ENCODE measurements around the gene RHOB.

Gene RHOB

DNA sequence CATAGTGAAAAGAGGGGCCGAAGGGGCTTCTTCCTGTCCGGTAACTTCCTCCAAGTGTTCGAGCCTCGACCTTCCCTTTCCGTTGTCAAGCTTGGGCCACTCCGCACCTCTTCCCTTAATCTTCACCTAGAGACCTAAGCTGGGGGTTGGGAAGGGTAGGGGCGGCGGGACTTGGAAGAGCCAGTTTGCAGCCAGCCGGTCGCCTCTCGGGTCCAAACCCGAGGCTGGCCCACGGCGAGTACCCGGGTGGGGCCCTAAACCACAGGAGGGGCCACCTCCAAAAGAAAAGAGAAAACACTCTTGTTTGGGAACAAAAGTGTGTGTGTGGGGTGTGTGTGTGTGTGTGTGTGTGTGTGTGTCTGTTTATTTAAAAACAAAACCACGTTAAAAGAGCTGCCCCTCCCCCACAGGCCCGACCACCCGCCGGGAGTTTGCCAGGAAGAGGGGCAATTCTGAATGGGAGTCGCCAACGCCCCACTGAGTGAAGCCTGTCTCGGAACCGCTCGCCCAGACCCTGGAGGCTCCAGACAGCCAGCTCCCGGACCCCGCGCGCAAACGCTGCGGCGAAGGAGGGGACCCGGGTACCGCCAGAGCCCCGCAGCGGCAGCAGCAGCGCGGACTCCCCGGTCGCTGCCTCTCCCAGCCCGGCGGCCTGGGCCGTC lies 488 bp upstream of the RHOB start:
- Histone ChIP-seq H3K4me2 (ENCODE audit: low read length) (peak overlapping the region; percentile 95), H3K27ac (peak overlapping the region; percentile 100), H3K36me3 (ENCODE audit: control insufficient read depth, insufficient read depth, low read length) (peaks cover 2% of the 10 kb centered on the region), H3K9me3 (ENCODE audit: control insufficient read depth, low read length) (no peaks in the 10 kb centered on the region), H3K27me3 (ENCODE audit: control insufficient read depth, insufficient read depth, low read length) (no peaks in the 10 kb centered on the region), H3K9ac (peak overlapping the region; percentile 8), H2AFZ (peak overlapping the region; percentile 87), H3K4me1 (peaks cover 18% of the 10 kb centered on the region), H3K79me2 (peaks cover 10% of the 10 kb centered on the region), H3K4me3 (ENCODE audit: low read depth, low read length) (peak overlapping the region; percentile 82)
- TF ChIP-seq, protein P1, sequence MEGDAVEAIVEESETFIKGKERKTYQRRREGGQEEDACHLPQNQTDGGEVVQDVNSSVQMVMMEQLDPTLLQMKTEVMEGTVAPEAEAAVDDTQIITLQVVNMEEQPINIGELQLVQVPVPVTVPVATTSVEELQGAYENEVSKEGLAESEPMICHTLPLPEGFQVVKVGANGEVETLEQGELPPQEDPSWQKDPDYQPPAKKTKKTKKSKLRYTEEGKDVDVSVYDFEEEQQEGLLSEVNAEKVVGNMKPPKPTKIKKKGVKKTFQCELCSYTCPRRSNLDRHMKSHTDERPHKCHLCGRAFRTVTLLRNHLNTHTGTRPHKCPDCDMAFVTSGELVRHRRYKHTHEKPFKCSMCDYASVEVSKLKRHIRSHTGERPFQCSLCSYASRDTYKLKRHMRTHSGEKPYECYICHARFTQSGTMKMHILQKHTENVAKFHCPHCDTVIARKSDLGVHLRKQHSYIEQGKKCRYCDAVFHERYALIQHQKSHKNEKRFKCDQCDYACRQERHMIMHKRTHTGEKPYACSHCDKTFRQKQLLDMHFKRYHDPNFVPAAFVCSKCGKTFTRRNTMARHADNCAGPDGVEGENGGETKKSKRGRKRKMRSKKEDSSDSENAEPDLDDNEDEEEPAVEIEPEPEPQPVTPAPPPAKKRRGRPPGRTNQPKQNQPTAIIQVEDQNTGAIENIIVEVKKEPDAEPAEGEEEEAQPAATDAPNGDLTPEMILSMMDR (IDR thresholded peaks at IDR 0.05) = no peak

- TF ChIP-seq, protein P1 (IDR thresholded peaks at IDR 0.05) = no peak
- Histone ChIP-seq H3K79me2 (peaks cover 10% of the 10 kb centered on the region), H3K4me2 (ENCODE audit: low read length) (peak overlapping the region; percentile 91), H2AFZ (peak overlapping the region; percentile 80), H3K9ac (peak overlapping the region; percentile 98), H3K4me3 (ENCODE audit: low read depth, low read length) (peak overlapping the region; percentile 82), H3K27me3 (ENCODE audit: control insufficient read depth, insufficient read depth, low read length) (no peaks in the 10 kb centered on the region), H3K4me1 (peaks cover 19% of the 10 kb centered on the region), H3K27ac (peak overlapping the region; percentile 100), H3K36me3 (ENCODE audit: control insufficient read depth, insufficient read depth, low read length) (peaks cover 2% of the 10 kb centered on the region), H3K9me3 (ENCODE audit: control insufficient read depth, low read length) (no peaks in the 10 kb centered on the region)
These were observed 767 bp downstream of the RHOB start for GRCh38 chr2:20447437-20448245.

DNA sequence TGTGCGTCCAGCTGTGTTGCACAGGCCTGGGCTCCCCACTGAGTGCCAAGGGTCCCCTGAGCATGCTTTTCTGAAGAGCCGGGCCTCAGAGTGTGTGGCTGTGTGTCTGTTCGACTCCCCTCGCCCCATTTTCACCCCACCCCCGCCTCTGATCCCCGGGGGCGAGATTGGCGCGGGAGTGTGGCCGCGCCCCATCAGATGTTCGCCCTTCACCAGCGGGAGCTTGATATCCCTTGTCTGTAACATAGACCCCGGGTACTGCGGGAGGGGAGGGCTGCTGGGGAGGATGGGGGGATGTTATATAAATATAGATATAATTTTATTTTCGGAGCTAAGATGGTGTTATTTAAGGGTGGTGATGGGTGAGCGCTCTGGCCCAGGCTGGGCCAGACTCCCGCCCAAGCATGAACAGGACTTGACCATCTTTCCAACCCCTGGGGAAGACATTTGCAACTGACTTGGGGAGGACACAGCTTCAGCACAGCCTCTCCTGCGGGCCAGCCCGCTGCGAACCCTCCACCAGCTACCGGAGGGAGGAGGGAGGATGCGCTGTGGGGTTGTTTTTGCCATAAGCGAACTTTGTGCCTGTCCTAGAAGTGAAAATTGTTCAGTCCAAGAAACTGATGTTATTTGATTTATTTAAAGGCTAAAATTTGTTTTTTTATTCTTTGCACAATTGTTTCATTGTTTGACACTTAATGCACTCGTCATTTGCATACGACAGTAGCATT lies 1.5 kb downstream of the RHOB start:
- H3K4me1 ChIP-seq = peaks cover 19% of the 10 kb centered on the region
- no peaks in the 10 kb centered on the region for H3K27me3 ChIP-seq (ENCODE audit: control insufficient read depth, insufficient read depth, low read length)

DNA sequence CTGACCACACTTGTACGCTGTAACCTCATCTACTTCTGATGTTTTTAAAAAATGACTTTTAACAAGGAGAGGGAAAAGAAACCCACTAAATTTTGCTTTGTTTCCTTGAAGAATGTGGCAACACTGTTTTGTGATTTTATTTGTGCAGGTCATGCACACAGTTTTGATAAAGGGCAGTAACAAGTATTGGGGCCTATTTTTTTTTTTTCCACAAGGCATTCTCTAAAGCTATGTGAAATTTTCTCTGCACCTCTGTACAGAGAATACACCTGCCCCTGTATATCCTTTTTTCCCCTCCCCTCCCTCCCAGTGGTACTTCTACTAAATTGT lies 2.1 kb downstream of the RHOB start:
- TF ChIP-seq, protein P1 (IDR thresholded peaks at IDR 0.05) = no peak
- no peaks in the 10 kb centered on the region for H3K27me3 ChIP-seq (ENCODE audit: control insufficient read depth, insufficient read depth, low read length)

More for the DNA sequence above, 1.5 kb downstream of the RHOB start:
- Histone ChIP-seq H3K79me2 (peaks cover 10% of the 10 kb centered on the region), H3K9me3 (ENCODE audit: control insufficient read depth, low read length) (no peaks in the 10 kb centered on the region), H3K9ac (peak overlapping the region; percentile 23), H2AFZ (no peak overlapping the region), H3K4me3 (ENCODE audit: low read depth, low read length) (peak overlapping the region; percentile 82), H3K27ac (peak overlapping the region; percentile 100), H3K4me2 (ENCODE audit: low read length) (peak overlapping the region; percentile 91), H3K36me3 (ENCODE audit: control insufficient read depth, insufficient read depth, low read length) (peaks cover 2% of the 10 kb centered on the region)
- TF ChIP-seq, protein P1 (IDR thresholded peaks at IDR 0.05) = no peak

More for the DNA sequence above, 2.1 kb downstream of the RHOB start:
- peaks cover 2% of the 10 kb centered on the region for H3K36me3 ChIP-seq (ENCODE audit: control insufficient read depth, insufficient read depth, low read length)
- no peak overlapping the region for H3K9ac ChIP-seq
- H3K4me3 ChIP-seq (ENCODE audit: low read depth, low read length) = peak overlapping the region; percentile 82
- H3K79me2 ChIP-seq = peaks cover 10% of the 10 kb centered on the region
- no peak overlapping the region for H3K27ac ChIP-seq
- no peak overlapping the region for H2AFZ ChIP-seq
- no peaks in the 10 kb centered on the region for H3K9me3 ChIP-seq (ENCODE audit: control insufficient read depth, low read length)
- peak overlapping the region; percentile 91 for H3K4me2 ChIP-seq (ENCODE audit: low read length)
- H3K4me1 ChIP-seq = peaks cover 19% of the 10 kb centered on the region

Data from parathyroid adenoma (tissue), 2 donors.